Smooth muscle cell (in vitro differentiated cells): Measurements from ENCODE around the gene TMEM198. TPM values are rescaled to one million over a fixed set of nuclear protein-coding genes. Genes with fewer than 3 reads are reported as not detected.

ENCODE experiments used
- DNase-seq: peaks from one replicate; lab custom pipeline; 2025; ENCODE audit not compliant: unreplicated experiment; lab: John Stamatoyannopoulos, UW
- H2AFZ ChIP-seq: fragments of 200-600 bp; sonication (generic); 2 replicates; pipeline ENCODE4 v1.6.0; 2016; ENCODE audit warnings: antibody characterized with exemption, low read depth, mild to moderate bottlenecking
- H3F3A ChIP-seq: fragments of 200-600 bp; sonication (generic); 2 replicates; pipeline ENCODE4 v1.6.0; 2017; ENCODE audit warnings: antibody characterized with exemption, low read depth
- H3K27ac ChIP-seq: fragments of 200-600 bp; sonication (generic); 2 replicates; pipeline ENCODE4 v1.5.1; 2016; ENCODE audit warnings: low read depth, mild to moderate bottlenecking
- H3K27me3 ChIP-seq: fragments of 200-600 bp; sonication (generic); 2 replicates; pipeline ENCODE4 v1.6.1; 2016; ENCODE audit warnings: low read depth, mild to moderate bottlenecking
- H3K36me3 ChIP-seq: fragments of 200-600 bp; sonication (generic); 2 replicates; pipeline ENCODE4 v1.5.1; 2016; ENCODE audit warnings: low read depth
- H3K4me1 ChIP-seq: fragments of 200-600 bp; sonication (generic); 2 replicates; pipeline ENCODE4 v1.5.1; 2016; ENCODE audit warnings: low read depth
- H3K4me2 ChIP-seq: fragments of 200-600 bp; sonication (generic); 2 replicates; pipeline ENCODE4 v1.6.0; 2016; ENCODE audit warnings: mild to moderate bottlenecking
- H3K4me3 ChIP-seq: fragments of 200-600 bp; sonication (generic); 2 replicates; pipeline ENCODE4 v1.5.1; 2016; ENCODE audit warnings: mild to moderate bottlenecking
- H3K79me2 ChIP-seq: fragments of 200-600 bp; sonication (generic); 2 replicates; pipeline ENCODE4 v1.6.0; 2016; ENCODE audit warnings: low read depth, mild to moderate bottlenecking
- H3K9ac ChIP-seq: fragments of 200-600 bp; sonication (generic); 2 replicates; pipeline ENCODE4 v1.6.0; 2016; ENCODE audit warnings: low read depth
- H3K9me3 ChIP-seq: fragments of 200-600 bp; sonication (generic); replicated peaks from 2 replicates; pipeline ENCODE4 v1.5.1; 2016; ENCODE audit warnings: low read depth
- H4K20me1 ChIP-seq: fragments of 200-600 bp; sonication (generic); 2 replicates; pipeline ENCODE4 v1.6.0; 2016; ENCODE audit warnings: low read depth
- WGBS: methylation state at CpG from one replicate; pipeline ENCODE4 v1.1.7; 2016; ENCODE audit warnings: low lambda C conversion rate; 5-methylcytosine and 5-hydroxymethylcytosine counted together
- polyA plus RNA-seq: library from polyadenylated mRNA; unstranded; fragments of >200 nt; fragmentation: Nextera tagmentation; extraction: Ambion mirVana; gene quantifications from 2 replicates; pipeline ENCODE4 v1.2.1, GENCODE V29; 2016
- total RNA-seq: library from RNA; depleted of rRNA; stranded (reverse); fragments of >200 nt; gene quantifications from 2 replicates; pipeline ENCODE4 v1.2.3, GENCODE V29; 2014
- TF ChIP-seq, protein P1 (sequence below): fragments of 200-600 bp; sonication (generic); IDR thresholded peaks from 2 replicates; pipeline ENCODE4 v1.5.1; 2017; ENCODE audit warnings: borderline replicate concordance, mild to moderate bottlenecking, antibody characterized with exemption; ENCODE audit not compliant: insufficient read depth, poor library complexity, severe bottlenecking

TMEM198 gene
- total and polyA plus RNA-seq, 2 experiments from 2014 or later = 3.3 to 6.9 TPM

DNA sequence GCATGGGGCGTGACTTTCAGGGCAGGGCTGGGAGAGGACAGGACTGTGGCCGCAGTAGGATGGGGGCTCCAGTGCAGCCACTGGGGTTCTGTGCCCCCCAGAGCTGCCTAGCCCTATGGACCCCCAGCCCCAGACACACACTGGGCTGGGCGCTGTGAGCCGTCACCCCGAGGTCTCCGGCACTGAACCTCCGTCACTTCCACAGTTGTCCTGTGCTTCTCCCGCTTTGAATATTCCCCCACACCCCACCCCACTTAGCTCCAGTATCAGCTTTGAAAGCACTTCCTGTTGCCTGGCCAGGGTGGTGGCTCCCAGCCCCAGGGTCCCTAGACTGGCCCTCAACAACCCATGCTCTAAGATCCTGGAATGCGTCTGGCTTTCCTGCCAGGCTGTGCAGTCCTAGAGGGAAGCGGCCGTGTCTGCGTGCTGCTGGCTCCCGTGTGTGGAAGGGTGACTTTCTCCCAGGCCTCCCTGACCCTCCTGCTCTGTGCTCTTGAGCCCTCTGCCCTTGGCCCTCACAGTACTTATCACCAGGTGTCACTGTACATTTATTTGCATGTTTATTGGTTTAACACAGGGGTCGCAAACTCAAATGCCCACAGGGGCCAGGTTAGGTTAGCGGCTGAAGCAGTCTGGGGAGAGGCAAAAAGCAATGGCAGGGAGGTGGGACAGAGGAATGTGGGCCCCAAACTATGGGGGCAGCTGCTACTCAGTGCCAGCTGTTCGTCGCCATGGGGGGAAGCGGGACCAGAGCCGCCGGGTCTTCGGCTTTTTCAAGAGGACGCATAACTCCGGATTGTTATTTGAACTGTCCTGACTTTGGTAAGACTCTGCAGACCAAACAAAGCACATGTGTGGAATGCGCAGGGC lies 17.6 kb downstream of the TMEM198 start:
- no peaks in the 10 kb centered on the region for H3K36me3 ChIP-seq
- 74% methylated on average over 24 of the region's 24 CpGs for WGBS
- no peak overlapping the region for H3K27ac ChIP-seq
- no peaks in the 10 kb centered on the region for H4K20me1 ChIP-seq
- no peaks in the 10 kb centered on the region for H3K27me3 ChIP-seq
- TF ChIP-seq, protein P1, sequence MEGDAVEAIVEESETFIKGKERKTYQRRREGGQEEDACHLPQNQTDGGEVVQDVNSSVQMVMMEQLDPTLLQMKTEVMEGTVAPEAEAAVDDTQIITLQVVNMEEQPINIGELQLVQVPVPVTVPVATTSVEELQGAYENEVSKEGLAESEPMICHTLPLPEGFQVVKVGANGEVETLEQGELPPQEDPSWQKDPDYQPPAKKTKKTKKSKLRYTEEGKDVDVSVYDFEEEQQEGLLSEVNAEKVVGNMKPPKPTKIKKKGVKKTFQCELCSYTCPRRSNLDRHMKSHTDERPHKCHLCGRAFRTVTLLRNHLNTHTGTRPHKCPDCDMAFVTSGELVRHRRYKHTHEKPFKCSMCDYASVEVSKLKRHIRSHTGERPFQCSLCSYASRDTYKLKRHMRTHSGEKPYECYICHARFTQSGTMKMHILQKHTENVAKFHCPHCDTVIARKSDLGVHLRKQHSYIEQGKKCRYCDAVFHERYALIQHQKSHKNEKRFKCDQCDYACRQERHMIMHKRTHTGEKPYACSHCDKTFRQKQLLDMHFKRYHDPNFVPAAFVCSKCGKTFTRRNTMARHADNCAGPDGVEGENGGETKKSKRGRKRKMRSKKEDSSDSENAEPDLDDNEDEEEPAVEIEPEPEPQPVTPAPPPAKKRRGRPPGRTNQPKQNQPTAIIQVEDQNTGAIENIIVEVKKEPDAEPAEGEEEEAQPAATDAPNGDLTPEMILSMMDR = no peak
- no peak overlapping the region for H3K4me3 ChIP-seq
- no peaks in the 10 kb centered on the region for H3K9me3 ChIP-seq
- H3K4me2 ChIP-seq = no peak overlapping the region
- H3K79me2 ChIP-seq = no peaks in the 10 kb centered on the region
- H3F3A ChIP-seq = no peaks in the 10 kb centered on the region
- H2AFZ ChIP-seq = no peak overlapping the region
- H3K4me1 ChIP-seq = no peaks in the 10 kb centered on the region
- no peak for DNase-seq
- H3K9ac ChIP-seq = no peak overlapping the region

DNA sequence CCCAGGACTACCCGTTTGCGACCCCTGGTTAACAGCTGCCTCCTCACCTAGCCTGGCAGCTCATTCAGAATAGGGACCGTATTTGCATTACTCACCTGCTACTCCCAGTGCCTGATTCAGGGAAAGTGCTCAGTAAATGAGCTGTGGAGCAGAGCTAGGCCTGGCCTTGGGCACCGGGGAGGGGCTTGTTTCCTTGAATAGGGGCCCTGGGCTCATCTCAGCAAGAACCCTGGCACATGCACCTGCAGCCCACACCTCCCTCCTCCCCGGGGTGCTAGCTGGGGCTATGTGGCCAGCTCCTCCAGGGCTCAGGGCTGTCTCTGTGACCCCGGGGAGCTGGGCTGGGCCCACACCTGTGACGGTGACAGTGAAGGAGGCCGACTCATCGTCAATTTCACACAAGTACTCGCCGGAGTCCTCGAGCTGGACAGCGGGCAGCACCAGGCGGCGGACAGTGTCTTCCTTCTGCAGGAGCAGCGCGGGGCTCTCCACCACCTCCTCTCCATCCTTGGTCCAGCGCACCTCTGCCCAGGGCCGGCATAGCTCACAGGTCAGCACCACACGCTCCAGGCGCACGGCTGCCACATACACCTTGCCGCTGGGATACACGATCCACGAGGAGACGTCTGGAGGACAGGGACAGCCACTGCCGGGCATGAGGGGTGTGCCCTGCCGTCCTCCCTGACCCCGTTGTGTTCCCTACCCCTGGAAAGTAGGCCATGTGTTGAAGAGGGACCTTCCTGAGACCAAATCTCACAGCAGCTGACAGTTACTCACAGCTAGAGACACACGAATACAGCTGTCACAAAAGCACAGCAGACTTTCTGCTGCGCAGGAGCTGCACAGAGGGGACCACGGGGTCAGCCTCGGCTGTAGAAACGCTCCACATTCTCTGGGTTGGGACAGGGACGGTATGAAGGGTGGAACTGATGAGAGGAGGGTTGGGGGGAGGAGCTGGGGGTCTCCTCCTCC lies 18.5 kb downstream of the TMEM198 start:
- TF ChIP-seq, protein P1 = no peak
- no peak for DNase-seq
- H4K20me1 ChIP-seq = no peaks in the 10 kb centered on the region
- no peaks in the 10 kb centered on the region for H3K9me3 ChIP-seq
- no peak overlapping the region for H3K27ac ChIP-seq
- H3K9ac ChIP-seq = no peak overlapping the region
- no peaks in the 10 kb centered on the region for H3K4me1 ChIP-seq
- no peaks in the 10 kb centered on the region for H3K36me3 ChIP-seq
- 85% methylated on average over 35 of the region's 35 CpGs for WGBS
- no peak overlapping the region for H3K4me2 ChIP-seq
- no peak overlapping the region for H2AFZ ChIP-seq
- no peaks in the 10 kb centered on the region for H3K79me2 ChIP-seq
- no peak overlapping the region for H3K4me3 ChIP-seq
- H3K27me3 ChIP-seq = no peaks in the 10 kb centered on the region
- H3F3A ChIP-seq = no peaks in the 10 kb centered on the region

DNA sequence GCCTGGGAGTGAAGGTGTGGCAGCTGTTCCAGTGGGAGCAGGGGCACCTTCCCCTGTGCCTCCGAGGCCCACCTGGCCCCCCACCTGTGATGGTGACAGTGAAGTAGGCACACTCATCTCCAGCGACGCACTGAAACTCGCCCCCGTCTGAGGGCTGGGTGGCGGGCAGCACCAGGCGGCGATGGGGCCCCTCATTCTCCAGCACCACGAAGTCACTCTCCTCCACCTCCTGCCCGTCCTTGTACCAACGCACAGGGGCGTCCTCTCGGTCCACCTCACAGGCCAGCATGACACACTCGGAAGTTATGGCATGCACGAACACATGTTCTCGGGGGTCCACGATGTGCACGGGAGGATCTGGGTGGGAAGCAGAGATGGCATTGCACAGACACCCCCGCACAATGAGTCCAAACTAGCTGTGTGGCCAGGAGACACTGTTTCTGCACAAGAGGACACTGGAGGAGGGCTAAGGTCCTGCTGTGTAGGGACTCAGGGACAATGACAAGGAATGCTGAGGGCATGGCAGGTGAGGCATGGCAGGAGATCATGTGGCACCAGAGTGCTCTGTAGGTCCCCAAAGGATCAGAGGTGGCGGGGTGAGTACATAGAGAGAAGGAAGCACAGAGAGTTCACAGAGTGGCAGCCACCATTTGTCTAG lies 19.6 kb downstream of the TMEM198 start:
- 98% methylated on average over 19 of the region's 20 CpGs for WGBS
- Histone ChIP-seq H3K4me3 (no peak overlapping the region), H3K4me1 (no peaks in the 10 kb centered on the region), H3K27ac (no peak overlapping the region), H3K36me3 (no peaks in the 10 kb centered on the region), H3F3A (no peaks in the 10 kb centered on the region), H3K79me2 (no peaks in the 10 kb centered on the region), H3K4me2 (no peak overlapping the region), H3K9me3 (no peaks in the 10 kb centered on the region), H4K20me1 (no peaks in the 10 kb centered on the region), H3K9ac (no peak overlapping the region), H2AFZ (no peak overlapping the region), H3K27me3 (no peaks in the 10 kb centered on the region)
- TF ChIP-seq, protein P1 = no peak
- DNase-seq = no peak
